H1 (cell line): ENCODE results near the gene RTTN. TPM values are rescaled to one million over a fixed set of nuclear protein-coding genes. Genes with fewer than 3 reads are reported as not detected.

Experiments
- BRCA1 ChIP-seq: IDR thresholded peaks from 2 replicates; pipeline ENCODE4 v1.6.1; 2012; ENCODE audit warnings: low read depth, low read length, improper control_type of control experiment
- CBX5 ChIP-seq: fragments of 300-800, 300-1000 bp; sonication (generic); IDR thresholded peaks from 2 replicates; pipeline ENCODE4 v1.7.1; 2016; ENCODE audit warnings: antibody characterized with exemption, low read length, low read depth
- CBX8 ChIP-seq: fragments of 300-800, 300-1000 bp; sonication (generic); IDR thresholded peaks from 2 replicates; pipeline ENCODE4 v1.7.1; 2016; ENCODE audit warnings: low read depth, low read length, borderline replicate concordance
- EGR1 ChIP-seq: IDR thresholded peaks from 2 replicates; pipeline ENCODE4 v1.6.1; 2011; ENCODE audit warnings: low read depth, low read length, borderline replicate concordance
- GABPA ChIP-seq: IDR thresholded peaks from 2 replicates; pipeline ENCODE4 v1.6.1; 2011; ENCODE audit warnings: mild to moderate bottlenecking, low read length, moderate library complexity, borderline replicate concordance; ENCODE audit not compliant: insufficient read depth
- HDAC2 ChIP-seq, 2 experiments: fragments of 300-600 bp in 1 of 2; sonication (generic) in 1 of 2; IDR thresholded peaks; 2 replicates each; pipeline ENCODE4 v1.6.1; 2011 to 2012; ENCODE audit warnings: low read depth in 2 of 2, low read length in 2 of 2, mild to moderate bottlenecking in 2 of 2, moderate library complexity in 2 of 2, borderline replicate concordance in 1 of 2, inconsistent platforms in 1 of 2
- JUN ChIP-seq: IDR thresholded peaks from 2 replicates; pipeline ENCODE4 v1.6.1; 2011; ENCODE audit warnings: low read depth, mild to moderate bottlenecking, improper control_type of control experiment, low read length
- JUND ChIP-seq: IDR thresholded peaks from 2 replicates; pipeline ENCODE4 v1.6.1; 2011; ENCODE audit warnings: mild to moderate bottlenecking, improper control_type of control experiment, low read length
- KDM1A ChIP-seq: fragments of 200-600, 300-600 bp; sonication (generic); IDR thresholded peaks from 2 replicates; pipeline ENCODE4 v1.7.1; 2016; ENCODE audit warnings: mild to moderate bottlenecking, low read length, borderline replicate concordance
- KDM4A ChIP-seq: IDR thresholded peaks from one replicate; pipeline ENCODE4 v1.7.1; 2012; ENCODE audit warnings: low read depth, mild to moderate bottlenecking, moderate library complexity, low read length, inconsistent platforms; ENCODE audit not compliant: severe bottlenecking
- MAFK ChIP-seq: IDR thresholded peaks from 2 replicates; pipeline ENCODE4 v1.6.1; 2012; ENCODE audit warnings: low read depth, mild to moderate bottlenecking, improper control_type of control experiment, low read length
- PHF8 ChIP-seq: fragments of 200-600 bp; sonication (generic); conservative IDR thresholded peaks from 2 replicates; pipeline ENCODE4 v1.7.1; 2012; ENCODE audit warnings: low read depth, mild to moderate bottlenecking, inconsistent platforms, low read length, moderate library complexity
- POLR2A ChIP-seq, 2 experiments: IDR thresholded peaks; 1 replicate in 1 of 2; 2 replicates in 1 of 2; pipeline ENCODE4 v1.6.1; 2011; ENCODE audit warnings: low read depth in 2 of 2, low read length in 2 of 2, mild to moderate bottlenecking in 2 of 2; ENCODE audit errors: control extremely low read depth in 1 of 2
- POLR2AphosphoS5 ChIP-seq: IDR thresholded peaks from 2 replicates; pipeline ENCODE4 v1.6.1; 2011; ENCODE audit warnings: low read depth, low read length
- RNF2 ChIP-seq: fragments of 200-900, 300-1000 bp; sonication (generic); IDR thresholded peaks from 2 replicates; pipeline ENCODE4 v1.7.1; 2016; ENCODE audit warnings: borderline replicate concordance, low read depth, mild to moderate bottlenecking, antibody characterized with exemption, low read length; ENCODE audit not compliant: poor library complexity, severe bottlenecking; ENCODE audit errors: missing control alignments
- RXRA ChIP-seq: IDR thresholded peaks from 2 replicates; pipeline ENCODE4 v1.6.1; 2011; ENCODE audit warnings: low read depth, mild to moderate bottlenecking, low read length, moderate library complexity; ENCODE audit not compliant: insufficient read depth
- SP2 ChIP-seq: IDR thresholded peaks from 2 replicates; pipeline ENCODE4 v1.6.1; 2012; ENCODE audit warnings: mild to moderate bottlenecking, low read length, inconsistent platforms
- SP4 ChIP-seq: IDR thresholded peaks from 2 replicates; pipeline ENCODE4 v1.6.1; 2012; ENCODE audit warnings: low read length, inconsistent platforms
- SUZ12 ChIP-seq: fragments of 200-600 bp; sonication (generic); IDR thresholded peaks from 2 replicates; pipeline ENCODE4 v1.6.1; 2012; ENCODE audit warnings: mild to moderate bottlenecking, inconsistent platforms, low read length, moderate library complexity, mixed read lengths
- TBP ChIP-seq: IDR thresholded peaks from 2 replicates; pipeline ENCODE4 v1.6.1; 2011; ENCODE audit warnings: low read depth, low read length, improper control_type of control experiment
- USF2 ChIP-seq: IDR thresholded peaks from 2 replicates; pipeline ENCODE4 v1.6.1; 2011; ENCODE audit warnings: low read length, improper control_type of control experiment
- YY1 ChIP-seq: IDR thresholded peaks from 2 replicates; pipeline ENCODE4 v1.6.1; 2011; ENCODE audit warnings: low read depth, mild to moderate bottlenecking, low read length
- polyA plus RNA-seq, 7 experiments: library from polyadenylated mRNA; depleted of rRNA in 3 of 7; stranded (reverse) in 5 of 7; unstranded in 2 of 7; fragments of >200 nt in 5 of 7; fragments of 200-250 nt in 2 of 7; gene quantifications; 1 replicate in 5 of 7; 2 replicates in 1 of 7; 4 replicates in 1 of 7; pipeline versions ENCODE4 v1.2.1 to v1.2.3, GENCODE V29; 2011 to 2013; ENCODE audit warnings: missing spikeins in 2 of 7, mixed read lengths in 2 of 7
- total RNA-seq: library from RNA; stranded (reverse); fragmentation: NEBNext Ultra II Directional; extraction: Animal tissue kit (Norgen Biotek cat#: 25700); gene quantifications from 2 replicates; pipeline ENCODE4 v1.2.1, GENCODE V29; 2021

Gene RTTN
- total and polyA plus RNA-seq, 2 of the 8 experiments (the other 6 are each of a cell fraction or from before 2014, with no cell fraction given), result 9.1 to 21.4 TPM

GRCh38 chr18:70205421-70206397 lies at the start of gene RTTN (continued):
- TF ChIP-seq HDAC2 (IDR thresholded peaks at IDR 0.05; ENCODE audit: borderline replicate concordance in 1 of 2, low read depth in 2 of 2, low read length in 2 of 2) (peak in 1 of 2 experiments; percentile 78; a peak in 2 of 4 replicates), BRCA1 (no peak), RNF2 (no peak), TBP (peak; percentile 52), SP4 (peak; percentile 80), POLR2A (IDR thresholded peaks at IDR 0.05; ENCODE audit: control extremely low read depth in 1 of 2, low read depth in 2 of 2, low read length in 2 of 2) (peak; percentile 33 to 71), SP2 (peak; percentile 36; the same call in 1 of the 2 replicates), EGR1 (peak; percentile 28; the same call in 1 of the 2 replicates), KDM1A (no peak), POLR2AphosphoS5 (peak; percentile 58), KDM4A (peak; percentile 83), JUND (peak; percentile 50; the same call in 1 of the 2 replicates), CBX5 (no peak), SUZ12 (no peak), MAFK (no peak), CBX8 (no peak), JUN (no peak), PHF8 (peak; percentile 72), RXRA (no peak), YY1 (no peak), GABPA (peak; percentile 78), USF2 (no peak)
